HL-60 (cell line): ENCODE results near the gene HNRNPLL.

ENCODE experiments used
- DNase-seq, 2 experiments: peaks; one replicate each; pipeline ENCODE4 v3.0.0-alpha.2; 2010 to 2020; ENCODE audit warnings: low read depth in 1 of 2, low spot score in 1 of 2
- H3K27ac ChIP-seq: fragments of 250-450 bp; sonication (Bioruptor Pico); replicated peaks from 2 replicates; pipeline ENCODE4 v1.5.1; 2020; ENCODE audit warnings: mild to moderate bottlenecking, moderate library complexity
- H3K27me3 ChIP-seq: fragments of 250-450 bp; sonication (Bioruptor Pico); 2 replicates; pipeline ENCODE4 v1.5.1; 2021; ENCODE audit warnings: mild to moderate bottlenecking, moderate library complexity; ENCODE audit not compliant: insufficient read depth, poor library complexity, severe bottlenecking
- H3K4me3 ChIP-seq: replicated peaks from 2 replicates; pipeline ENCODE4 v1.5.1; 2011; ENCODE audit warnings: mild to moderate bottlenecking, control low read depth, low read length; ENCODE audit not compliant: insufficient read depth
- GABPA ChIP-seq: IDR thresholded peaks from 2 replicates; pipeline ENCODE4 v1.6.1; 2012; ENCODE audit warnings: low read depth
- POLR2AphosphoS5 ChIP-seq: IDR thresholded peaks from 2 replicates; pipeline ENCODE4 v1.6.1; 2012; ENCODE audit warnings: low read depth
- REST ChIP-seq: IDR thresholded peaks from 2 replicates; pipeline ENCODE4 v1.6.1; 2012; ENCODE audit warnings: low read depth; ENCODE audit not compliant: insufficient replicate concordance
- SPI1 ChIP-seq: IDR thresholded peaks from 2 replicates; pipeline ENCODE4 v1.6.1; 2012; ENCODE audit warnings: low read depth, mild to moderate bottlenecking, borderline replicate concordance
- TF ChIP-seq, protein P1 (sequence below): IDR thresholded peaks from one replicate; pipeline ENCODE4 v1.5.1; 2011; ENCODE audit warnings: low read length, control low read depth, inconsistent platforms; ENCODE audit not compliant: insufficient read depth

The HNRNPLL gene

GRCh38 chr2:38523728-38524437, 78.8 kb downstream of the HNRNPLL start:
- no peak overlapping the region for H3K4me3 ChIP-seq
- TF ChIP-seq REST (no peak), GABPA (no peak), POLR2AphosphoS5 (no peak), SPI1 (no peak)
- TF ChIP-seq, protein P1, sequence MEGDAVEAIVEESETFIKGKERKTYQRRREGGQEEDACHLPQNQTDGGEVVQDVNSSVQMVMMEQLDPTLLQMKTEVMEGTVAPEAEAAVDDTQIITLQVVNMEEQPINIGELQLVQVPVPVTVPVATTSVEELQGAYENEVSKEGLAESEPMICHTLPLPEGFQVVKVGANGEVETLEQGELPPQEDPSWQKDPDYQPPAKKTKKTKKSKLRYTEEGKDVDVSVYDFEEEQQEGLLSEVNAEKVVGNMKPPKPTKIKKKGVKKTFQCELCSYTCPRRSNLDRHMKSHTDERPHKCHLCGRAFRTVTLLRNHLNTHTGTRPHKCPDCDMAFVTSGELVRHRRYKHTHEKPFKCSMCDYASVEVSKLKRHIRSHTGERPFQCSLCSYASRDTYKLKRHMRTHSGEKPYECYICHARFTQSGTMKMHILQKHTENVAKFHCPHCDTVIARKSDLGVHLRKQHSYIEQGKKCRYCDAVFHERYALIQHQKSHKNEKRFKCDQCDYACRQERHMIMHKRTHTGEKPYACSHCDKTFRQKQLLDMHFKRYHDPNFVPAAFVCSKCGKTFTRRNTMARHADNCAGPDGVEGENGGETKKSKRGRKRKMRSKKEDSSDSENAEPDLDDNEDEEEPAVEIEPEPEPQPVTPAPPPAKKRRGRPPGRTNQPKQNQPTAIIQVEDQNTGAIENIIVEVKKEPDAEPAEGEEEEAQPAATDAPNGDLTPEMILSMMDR = no peak
- no peaks in the 10 kb centered on the region for H3K27me3 ChIP-seq
- no peak for DNase-seq
- no peak overlapping the region for H3K27ac ChIP-seq

DNA sequence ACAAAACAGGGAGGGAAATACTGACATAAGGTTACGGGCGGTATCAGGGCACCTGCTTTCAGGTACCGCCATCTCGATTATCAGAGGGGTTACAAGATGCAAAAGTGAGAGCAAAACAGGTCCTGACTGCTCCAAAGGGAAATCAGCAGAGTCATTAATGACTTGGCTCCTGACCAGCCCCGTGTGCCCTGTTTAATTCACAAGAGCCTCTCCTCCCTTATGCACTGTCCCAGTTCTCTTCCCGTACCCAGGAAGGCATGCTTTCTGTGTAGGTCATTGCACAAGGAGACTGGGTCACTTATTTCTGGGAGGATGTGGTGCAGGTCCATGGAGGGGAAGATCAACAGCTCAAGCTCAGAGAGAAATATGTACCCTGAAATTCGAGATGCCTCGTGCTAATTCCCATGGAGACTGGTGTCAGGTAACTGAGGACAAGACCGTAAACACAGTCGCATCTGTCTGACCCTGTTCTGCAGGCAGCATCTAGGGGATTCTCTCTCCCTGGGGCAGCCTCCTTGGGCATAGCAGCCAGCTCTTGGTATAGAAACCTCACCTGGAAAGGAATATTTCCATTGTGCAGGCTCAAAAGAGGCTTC, 79.9 kb downstream of the HNRNPLL start:
- TF ChIP-seq SPI1 (no peak), REST (no peak)
- Histone ChIP-seq H3K4me3 (no peak overlapping the region), H3K27ac (no peak overlapping the region), H3K27me3 (no peaks in the 10 kb centered on the region)
- no peak for DNase-seq

DNA sequence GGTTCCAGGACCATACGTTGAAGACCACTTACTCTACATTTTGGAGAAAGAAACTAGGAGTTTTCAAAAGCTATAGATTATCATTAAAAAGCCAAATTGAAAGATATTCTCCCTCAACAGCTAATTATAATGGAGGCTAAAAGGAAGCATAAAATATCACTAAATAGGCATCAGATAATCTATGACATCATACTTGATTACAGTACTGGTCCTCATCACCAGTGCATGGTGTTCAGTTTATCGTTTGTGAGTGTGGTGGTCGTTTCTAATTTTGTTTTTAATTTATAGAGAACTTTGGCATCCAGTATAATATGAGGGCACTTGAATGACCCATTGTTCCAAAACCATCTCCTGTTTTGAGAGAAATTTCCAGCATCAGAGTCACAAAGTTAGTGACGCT, 80.9 kb downstream of the HNRNPLL start:
- DNase-seq = no peak
- H3K4me3 ChIP-seq = no peak overlapping the region
- no peak overlapping the region for H3K27ac ChIP-seq
- TF ChIP-seq POLR2AphosphoS5 = no peak
- no peak for TF ChIP-seq GABPA
- no peak for TF ChIP-seq REST
- TF ChIP-seq, protein P1 = no peak
- TF ChIP-seq SPI1 = no peak
- H3K27me3 ChIP-seq = no peaks in the 10 kb centered on the region
